Gastrocnemius medialis (tissue), 4 donors: ENCODE results near the gene CHST9.

Experiments used
- CTCF ChIP-seq, 5 experiments: fragments of 450-650 bp in 3 of 5; fragments of 200-600 bp in 2 of 5; sonication (generic) in 2 of 5; IDR thresholded peaks in 4 of 5; conservative IDR thresholded peaks in 1 of 5; 1 replicate in 4 of 5; 2 replicates in 1 of 5; pipeline ENCODE4 v1.5.1; 2016 to 2019; ENCODE audit warnings: antibody characterized with exemption in 5 of 5, mild to moderate bottlenecking in 3 of 5, moderate library complexity in 3 of 5
- POLR2A ChIP-seq, 2 donors: fragments of 450-650 bp; IDR thresholded peaks; one replicate each; pipeline ENCODE4 v1.6.1; 2017; ENCODE audit warnings: antibody characterized with exemption in 2 of 2, mild to moderate bottlenecking in 2 of 2, moderate library complexity in 2 of 2

- TF ChIP-seq CTCF (IDR thresholded peaks at IDR 0.05 in 4 of 5, conservative IDR thresholded peaks at IDR 0.05 in 1 of 5) (no peak), POLR2A (IDR thresholded peaks at IDR 0.05) (no peak)
Observed at GRCh38 chr18:27075828-27076227, 109.3 kb downstream of the CHST9 start.
